WERI-Rb-1 (cell line): ENCODE results near the gene KCNQ4.

ENCODE experiments used
- DNase-seq: peaks from one replicate; pipeline ENCODE4 v3.0.0-alpha.2; 2020
- H3K27ac ChIP-seq: fragments of 250-450 bp; sonication (Bioruptor Pico); 2 replicates; pipeline ENCODE4 v1.5.1; 2020; ENCODE audit warnings: mild to moderate bottlenecking, moderate library complexity
- H3K27me3 ChIP-seq: fragments of 250-450 bp; sonication (Bioruptor Pico); 2 replicates; pipeline ENCODE4 v1.5.1; 2021; ENCODE audit warnings: mild to moderate bottlenecking, low read depth, moderate library complexity; ENCODE audit not compliant: insufficient read depth, severe bottlenecking
- H3K36me3 ChIP-seq: fragments of 250-450 bp; sonication (Bioruptor Pico); 2 replicates; pipeline ENCODE4 v1.5.1; 2020; ENCODE audit warnings: mild to moderate bottlenecking, moderate library complexity
- H3K4me3 ChIP-seq: 2 replicates; pipeline ENCODE4 v1.5.1; 2011; ENCODE audit warnings: low read depth, mild to moderate bottlenecking, control low read depth, low read length
- H3K9me3 ChIP-seq: fragments of 250-450 bp; sonication (Bioruptor Pico); 2 replicates; pipeline ENCODE4 v1.5.1; 2021; ENCODE audit warnings: mild to moderate bottlenecking, moderate library complexity; ENCODE audit not compliant: severe bottlenecking
- TF ChIP-seq, protein P1 (sequence below): IDR thresholded peaks from 2 replicates; pipeline ENCODE4 v1.5.1; 2011; ENCODE audit warnings: low read depth, mild to moderate bottlenecking, control low read depth, inconsistent platforms, low read length

Gene KCNQ4

DNA sequence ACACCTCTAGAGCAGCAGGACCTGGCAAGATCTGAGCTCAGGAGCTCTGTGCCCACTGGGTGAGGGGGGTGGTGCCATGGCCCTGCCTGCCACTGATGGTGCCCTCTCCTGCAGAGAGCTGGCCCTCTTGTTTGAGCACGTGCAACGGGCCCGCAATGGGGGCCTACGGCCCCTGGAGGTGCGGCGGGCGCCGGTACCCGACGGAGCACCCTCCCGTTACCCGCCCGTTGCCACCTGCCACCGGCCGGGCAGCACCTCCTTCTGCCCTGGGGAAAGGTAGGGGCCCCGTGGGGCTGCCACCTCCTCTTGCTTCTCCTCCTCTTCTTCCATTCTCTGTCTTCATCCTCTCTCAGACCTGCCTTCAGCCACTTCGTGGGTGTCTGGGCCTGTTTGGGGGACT, 40.4 kb downstream of the KCNQ4 start:
- Histone ChIP-seq H3K27me3 (no peaks in the 10 kb centered on the region), H3K27ac (no peak overlapping the region), H3K36me3 (no peaks in the 10 kb centered on the region), H3K4me3 (no peak overlapping the region), H3K9me3 (no peaks in the 10 kb centered on the region)
- DNase-seq = no peak
- TF ChIP-seq, protein P1, sequence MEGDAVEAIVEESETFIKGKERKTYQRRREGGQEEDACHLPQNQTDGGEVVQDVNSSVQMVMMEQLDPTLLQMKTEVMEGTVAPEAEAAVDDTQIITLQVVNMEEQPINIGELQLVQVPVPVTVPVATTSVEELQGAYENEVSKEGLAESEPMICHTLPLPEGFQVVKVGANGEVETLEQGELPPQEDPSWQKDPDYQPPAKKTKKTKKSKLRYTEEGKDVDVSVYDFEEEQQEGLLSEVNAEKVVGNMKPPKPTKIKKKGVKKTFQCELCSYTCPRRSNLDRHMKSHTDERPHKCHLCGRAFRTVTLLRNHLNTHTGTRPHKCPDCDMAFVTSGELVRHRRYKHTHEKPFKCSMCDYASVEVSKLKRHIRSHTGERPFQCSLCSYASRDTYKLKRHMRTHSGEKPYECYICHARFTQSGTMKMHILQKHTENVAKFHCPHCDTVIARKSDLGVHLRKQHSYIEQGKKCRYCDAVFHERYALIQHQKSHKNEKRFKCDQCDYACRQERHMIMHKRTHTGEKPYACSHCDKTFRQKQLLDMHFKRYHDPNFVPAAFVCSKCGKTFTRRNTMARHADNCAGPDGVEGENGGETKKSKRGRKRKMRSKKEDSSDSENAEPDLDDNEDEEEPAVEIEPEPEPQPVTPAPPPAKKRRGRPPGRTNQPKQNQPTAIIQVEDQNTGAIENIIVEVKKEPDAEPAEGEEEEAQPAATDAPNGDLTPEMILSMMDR = no peak

DNA sequence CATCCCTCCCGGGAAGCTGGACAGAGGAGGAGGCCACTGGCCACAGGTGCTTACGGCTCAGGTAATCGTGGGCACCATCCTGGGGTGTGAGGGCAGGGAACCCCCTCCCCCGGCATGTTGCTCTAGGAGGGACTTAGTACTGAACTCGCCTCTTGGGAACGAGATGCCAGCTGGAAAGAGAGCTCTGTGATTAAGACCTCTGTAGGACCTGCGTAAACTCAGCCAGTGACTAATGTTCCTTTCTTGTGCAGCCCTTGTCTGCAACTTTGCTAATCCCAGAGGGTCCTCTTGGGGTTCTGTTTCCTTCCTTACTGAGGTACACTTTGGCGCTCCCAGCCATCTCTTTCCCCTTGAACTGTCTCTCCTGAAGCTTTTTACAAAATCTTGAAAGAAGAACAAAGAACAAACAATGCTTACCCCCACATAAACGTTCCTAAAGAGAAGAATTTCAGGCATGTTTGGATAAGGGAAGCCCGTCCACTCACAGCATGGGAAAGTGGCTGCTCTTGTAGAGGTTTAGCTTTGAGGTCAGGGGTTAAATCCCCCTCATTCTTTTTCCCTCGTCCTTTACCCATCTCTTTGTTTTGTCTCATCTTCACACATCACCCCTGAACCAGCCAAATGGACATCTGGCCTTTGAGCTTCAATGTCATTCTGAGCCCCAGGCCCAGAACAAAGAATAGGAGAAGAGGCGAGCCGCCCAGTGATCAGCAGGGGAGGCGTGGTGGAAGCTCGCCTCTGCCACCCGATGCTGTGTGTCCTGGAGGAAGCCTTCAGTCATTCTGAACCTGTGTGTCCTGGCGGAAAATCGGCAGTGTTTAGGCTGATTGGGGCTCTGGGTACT, 41.2 kb downstream of the KCNQ4 start:
- H3K9me3 ChIP-seq = no peaks in the 10 kb centered on the region
- no peak for DNase-seq

DNA sequence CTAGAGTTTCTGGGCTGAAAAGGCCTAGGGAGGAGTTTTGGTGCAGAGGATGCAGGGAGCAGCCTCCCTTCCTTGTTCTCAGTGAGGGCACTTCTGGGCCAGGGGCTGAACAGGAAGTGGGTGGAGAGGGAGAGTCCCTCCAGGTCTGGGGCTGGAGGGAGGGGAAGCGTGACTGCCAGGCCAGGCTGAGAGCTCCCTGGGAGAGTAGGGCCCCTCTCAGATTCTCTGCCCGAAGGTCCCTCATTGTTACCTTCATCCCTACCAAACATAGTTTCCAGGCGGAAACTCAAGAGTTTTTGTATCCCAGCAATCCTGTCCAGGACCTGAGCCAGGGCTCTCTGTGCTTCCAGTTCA, 41.8 kb downstream of the KCNQ4 start:
- no peak for DNase-seq
- Histone ChIP-seq H3K27ac (no peak overlapping the region), H3K4me3 (no peak overlapping the region), H3K36me3 (no peaks in the 10 kb centered on the region), H3K27me3 (no peaks in the 10 kb centered on the region), H3K9me3 (no peaks in the 10 kb centered on the region)
- TF ChIP-seq, protein P1 = no peak

More for the DNA sequence above, 41.2 kb downstream of the KCNQ4 start:
- Histone ChIP-seq H3K36me3 (no peaks in the 10 kb centered on the region), H3K27ac (no peak overlapping the region), H3K27me3 (no peaks in the 10 kb centered on the region), H3K4me3 (no peak overlapping the region)
- TF ChIP-seq, protein P1 = no peak

DNA sequence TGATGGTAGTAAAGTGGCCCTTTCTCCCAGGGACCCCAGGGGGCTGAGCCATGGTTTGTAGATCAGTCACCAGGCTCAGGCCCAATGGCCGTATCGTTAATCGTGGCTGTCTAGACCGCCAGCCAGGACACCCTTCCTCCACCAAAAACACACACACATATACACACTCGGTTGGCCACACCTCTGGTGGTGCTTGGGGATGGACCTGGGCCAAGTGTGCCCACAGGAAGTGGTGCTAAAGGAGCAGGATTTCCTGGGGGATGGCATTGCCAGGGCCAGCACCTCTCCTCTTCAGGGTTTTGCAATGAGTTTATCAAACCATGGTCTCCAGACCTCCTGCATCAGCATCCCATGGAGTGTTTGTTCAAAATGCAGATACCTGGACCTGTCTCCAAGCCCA, 42.4 kb downstream of the KCNQ4 start:
- Histone ChIP-seq H3K4me3 (no peak overlapping the region), H3K9me3 (no peaks in the 10 kb centered on the region), H3K27me3 (no peaks in the 10 kb centered on the region), H3K36me3 (no peaks in the 10 kb centered on the region), H3K27ac (no peak overlapping the region)
- DNase-seq = no peak
- TF ChIP-seq, protein P1 = no peak

DNA sequence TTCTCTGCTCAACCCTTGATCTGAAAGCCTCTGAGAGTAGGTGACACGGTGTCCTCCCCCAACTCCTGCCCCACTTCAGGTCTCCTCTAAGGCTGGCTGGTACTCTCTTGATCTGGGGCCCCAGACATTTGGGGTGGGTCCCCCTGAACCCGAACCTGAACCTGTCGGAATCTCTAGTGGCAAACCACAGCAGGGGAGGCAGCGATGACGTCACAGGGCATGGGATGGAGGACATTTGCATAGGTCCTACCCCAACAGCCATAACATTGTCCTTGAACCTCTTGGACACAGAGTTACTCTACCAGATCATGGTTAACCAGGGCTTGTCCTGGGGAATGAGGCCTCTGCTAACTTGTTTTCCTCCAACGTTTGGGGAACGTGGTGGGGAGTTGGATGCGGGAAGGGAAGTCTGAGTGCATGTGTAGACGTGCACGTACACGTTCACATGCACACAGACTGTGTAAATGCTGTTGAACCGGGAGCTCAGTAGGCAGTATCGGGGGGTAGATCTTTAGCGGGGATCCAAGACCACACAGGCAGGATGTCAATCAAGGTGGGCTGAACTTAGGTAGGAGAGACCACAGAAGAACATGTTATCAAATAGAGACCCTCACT, 46.2 kb downstream of the KCNQ4 start:
- no peaks in the 10 kb centered on the region for H3K9me3 ChIP-seq
- H3K4me3 ChIP-seq = no peak overlapping the region
- DNase-seq = no peak
- no peaks in the 10 kb centered on the region for H3K36me3 ChIP-seq
- H3K27ac ChIP-seq = no peak overlapping the region
- no peaks in the 10 kb centered on the region for H3K27me3 ChIP-seq
- TF ChIP-seq, protein P1 = no peak
